HL-60 (cell line): ENCODE results near the gene COPZ2.
"Not testable (repeated sequence)": the region's sequence is repeated elsewhere in the genome, so short reads cannot be mapped to it uniquely, and the experiment has no call there.

Experiments used
- CTCF ChIP-seq: IDR thresholded peaks from one replicate; pipeline ENCODE4 v1.5.1; 2011; ENCODE audit warnings: low read length, control low read depth, inconsistent platforms; ENCODE audit not compliant: insufficient read depth
- POLR2AphosphoS5 ChIP-seq: IDR thresholded peaks from 2 replicates; pipeline ENCODE4 v1.6.1; 2012; ENCODE audit warnings: low read depth

GRCh38 chr17:47988445-47988844 lies 49.2 kb downstream of the COPZ2 start:
- not testable (repeated sequence) for TF ChIP-seq CTCF, POLR2AphosphoS5
